DOHH2 (cell line): ENCODE data around the gene MRPL36.
"Not testable (repeated sequence)": the region's sequence is repeated elsewhere in the genome, so short reads cannot be mapped to it uniquely, and the experiment has no call there.

Experiments
- H3F3A ChIP-seq: fragments of 200-600 bp; sonication (generic), shearing (Covaris generic); 2 replicates; pipeline ENCODE4 v1.6.0; 2016; ENCODE audit warnings: antibody characterized with exemption, mild to moderate bottlenecking; ENCODE audit not compliant: control insufficient read depth, insufficient read depth
- H3K27ac ChIP-seq: fragments of 200-600 bp; sonication (generic); 2 replicates; pipeline ENCODE4 v1.5.1; 2014; ENCODE audit warnings: low read depth, mild to moderate bottlenecking, low read length, moderate library complexity
- H3K27me3 ChIP-seq: fragments of 200-600 bp; sonication (generic); 2 replicates; pipeline ENCODE4 v1.6.1; 2014; ENCODE audit warnings: mild to moderate bottlenecking, low read length, mixed read lengths; ENCODE audit not compliant: control insufficient read depth
- H3K36me3 ChIP-seq: fragments of 200-600 bp; sonication (generic); 2 replicates; pipeline ENCODE4 v1.6.1; 2014; ENCODE audit warnings: mild to moderate bottlenecking, low read length, moderate library complexity, mixed read lengths; ENCODE audit not compliant: control insufficient read depth
- H3K4me1 ChIP-seq: fragments of 200-600 bp; sonication (generic); 2 replicates; pipeline ENCODE4 v1.6.1; 2014; ENCODE audit warnings: mild to moderate bottlenecking, low read length, mixed read lengths; ENCODE audit not compliant: control insufficient read depth
- H3K4me2 ChIP-seq: fragments of 200-600 bp; sonication (generic); 2 replicates; pipeline ENCODE4 v1.6.0; 2014; ENCODE audit warnings: mild to moderate bottlenecking, low read length, moderate library complexity
- H3K4me3 ChIP-seq: fragments of 200-600 bp; sonication (generic); 2 replicates; pipeline ENCODE4 v1.5.1; 2014; ENCODE audit warnings: mild to moderate bottlenecking, low read length, mixed read lengths
- H3K79me2 ChIP-seq: fragments of 200-600 bp; sonication (generic); 2 replicates; pipeline ENCODE4 v1.6.1; 2014; ENCODE audit warnings: mild to moderate bottlenecking, low read length, mixed read lengths; ENCODE audit not compliant: control insufficient read depth
- H3K9me2 ChIP-seq: fragments of 200-600 bp; sonication (generic); replicated peaks from 2 replicates; pipeline ENCODE4 v1.6.1; 2014; ENCODE audit warnings: mild to moderate bottlenecking, low read length, mixed read lengths; ENCODE audit not compliant: control insufficient read depth
- H3K9me3 ChIP-seq: fragments of 200-600 bp; sonication (generic); 2 replicates; pipeline ENCODE4 v1.6.1; 2014; ENCODE audit warnings: antibody characterized with exemption, low read length, mixed read lengths; ENCODE audit not compliant: control insufficient read depth, insufficient read depth
- H4K20me1 ChIP-seq: fragments of 200-600 bp; sonication (generic); 2 replicates; pipeline ENCODE4 v1.6.0; 2014; ENCODE audit warnings: low read depth, mild to moderate bottlenecking, antibody characterized with exemption, low read length, moderate library complexity; ENCODE audit not compliant: control insufficient read depth, insufficient read depth
- EZH2phosphoT487 ChIP-seq: fragments of 200-600 bp; sonication (generic); IDR thresholded peaks from 2 replicates; pipeline ENCODE4 v1.6.1; 2017; ENCODE audit warnings: borderline replicate concordance, mild to moderate bottlenecking, antibody characterized with exemption, low read length, moderate library complexity, mixed read lengths
- TF ChIP-seq, protein P1 (sequence below): fragments of 200-600 bp; sonication (generic); IDR thresholded peaks from one replicate; pipeline ENCODE4 v1.5.1; 2014; ENCODE audit warnings: antibody characterized with exemption, mild to moderate bottlenecking, low read depth, low read length; ENCODE audit not compliant: poor library complexity, severe bottlenecking

Gene MRPL36

DNA sequence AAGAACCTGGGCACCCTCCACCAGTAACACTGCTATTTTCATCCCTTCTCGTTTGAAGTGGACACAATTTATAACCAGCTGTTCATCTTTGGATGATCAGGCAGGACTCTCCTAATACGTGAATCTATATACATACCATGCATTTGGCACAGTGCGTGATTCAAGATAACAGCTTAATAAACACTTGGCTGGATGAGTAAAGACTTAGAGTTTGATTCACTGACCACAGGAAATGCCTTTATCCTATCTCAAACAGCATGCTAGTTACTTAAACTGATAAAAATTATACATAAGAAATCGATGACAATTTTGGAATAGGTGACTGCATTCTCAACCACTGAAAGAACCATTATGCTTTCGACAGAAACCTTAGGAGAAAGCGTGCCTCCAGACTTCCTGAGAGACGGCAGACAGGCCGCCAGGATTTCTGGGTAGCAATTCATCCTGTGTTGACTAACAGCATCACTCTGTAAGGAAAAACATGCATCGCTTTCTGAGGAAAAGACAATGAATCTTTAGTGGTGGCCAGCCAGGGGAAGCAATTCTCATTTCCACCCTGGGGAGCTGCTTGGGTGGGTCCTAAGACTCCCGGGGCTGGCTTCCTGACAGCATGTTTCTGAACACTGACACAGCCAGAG lies 9.7 kb downstream of the MRPL36 start:
- Histone ChIP-seq H3K4me3 (no peak overlapping the region; the same call in 1 of the 2 replicates), H3K4me2 (peak overlapping the region; percentile 4; the same call in 1 of the 2 replicates), H3K79me2 (peaks cover 3% of the 10 kb centered on the region; the same call in 1 of the 2 replicates), H4K20me1 (no peaks in the 10 kb centered on the region), H3K27ac (no peak overlapping the region), H3K27me3 (no peaks in the 10 kb centered on the region), H3F3A (peaks cover 31% of the 10 kb centered on the region), H3K9me3 (no peaks in the 10 kb centered on the region), H3K9me2 (no peaks in the 10 kb centered on the region), H3K4me1 (peaks cover 71% of the 10 kb centered on the region), H3K36me3 (peaks cover 19% of the 10 kb centered on the region)
- no peak for TF ChIP-seq EZH2phosphoT487
- TF ChIP-seq, protein P1, sequence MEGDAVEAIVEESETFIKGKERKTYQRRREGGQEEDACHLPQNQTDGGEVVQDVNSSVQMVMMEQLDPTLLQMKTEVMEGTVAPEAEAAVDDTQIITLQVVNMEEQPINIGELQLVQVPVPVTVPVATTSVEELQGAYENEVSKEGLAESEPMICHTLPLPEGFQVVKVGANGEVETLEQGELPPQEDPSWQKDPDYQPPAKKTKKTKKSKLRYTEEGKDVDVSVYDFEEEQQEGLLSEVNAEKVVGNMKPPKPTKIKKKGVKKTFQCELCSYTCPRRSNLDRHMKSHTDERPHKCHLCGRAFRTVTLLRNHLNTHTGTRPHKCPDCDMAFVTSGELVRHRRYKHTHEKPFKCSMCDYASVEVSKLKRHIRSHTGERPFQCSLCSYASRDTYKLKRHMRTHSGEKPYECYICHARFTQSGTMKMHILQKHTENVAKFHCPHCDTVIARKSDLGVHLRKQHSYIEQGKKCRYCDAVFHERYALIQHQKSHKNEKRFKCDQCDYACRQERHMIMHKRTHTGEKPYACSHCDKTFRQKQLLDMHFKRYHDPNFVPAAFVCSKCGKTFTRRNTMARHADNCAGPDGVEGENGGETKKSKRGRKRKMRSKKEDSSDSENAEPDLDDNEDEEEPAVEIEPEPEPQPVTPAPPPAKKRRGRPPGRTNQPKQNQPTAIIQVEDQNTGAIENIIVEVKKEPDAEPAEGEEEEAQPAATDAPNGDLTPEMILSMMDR, result no peak

DNA sequence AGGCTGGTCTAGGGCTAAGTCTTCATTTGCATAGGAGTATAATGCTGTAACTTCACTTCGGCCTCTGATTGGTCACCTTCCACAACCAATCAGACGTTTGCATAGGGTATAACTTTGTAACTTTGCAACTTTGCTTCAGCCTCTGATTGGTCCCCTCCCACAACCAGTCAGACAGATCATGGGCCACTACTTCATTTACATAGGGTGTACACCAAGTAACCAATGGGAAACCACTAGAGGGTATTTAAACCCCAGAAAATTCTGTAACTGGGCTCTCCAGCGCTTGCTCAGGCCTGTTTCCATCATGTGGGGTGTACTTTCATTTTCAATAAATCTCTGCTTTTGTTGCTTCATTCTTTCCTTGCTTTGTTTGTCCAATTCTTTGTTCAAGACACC lies 10.2 kb downstream of the MRPL36 start:
- peaks cover 71% of the 10 kb centered on the region for H3K4me1 ChIP-seq
- peaks cover 14% of the 10 kb centered on the region for H3K36me3 ChIP-seq
- peak overlapping the region; percentile 4; the same call in 1 of the 2 replicates for H3K4me2 ChIP-seq
- H3K79me2 ChIP-seq, H4K20me1 ChIP-seq, H3K9me3 ChIP-seq, H3K27me3 ChIP-seq, H3K4me3 ChIP-seq, H3K27ac ChIP-seq, H3K9me2 ChIP-seq: not testable (repeated sequence)
- peaks cover 31% of the 10 kb centered on the region for H3F3A ChIP-seq

DNA sequence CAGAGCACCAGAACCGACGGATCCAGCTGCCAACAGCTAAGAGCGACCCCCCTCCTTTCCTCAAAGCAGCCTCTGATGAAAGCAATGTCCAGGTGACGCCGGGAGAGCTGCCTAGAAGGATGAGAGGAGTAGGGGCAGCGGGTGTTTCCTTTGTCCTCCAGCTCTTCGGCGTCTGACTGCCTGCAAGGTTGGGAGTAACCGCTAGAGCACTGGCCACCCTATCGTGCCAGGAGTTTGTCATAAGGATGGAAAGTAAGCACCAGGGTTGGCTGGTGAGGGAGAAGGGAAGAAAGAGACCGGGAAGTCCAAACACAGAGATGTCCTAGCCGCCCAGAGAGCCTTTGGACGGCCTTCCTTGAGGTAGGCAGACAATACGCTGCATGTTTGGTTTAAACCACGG lies 10.8 kb downstream of the MRPL36 start:
- Histone ChIP-seq H3F3A (peaks cover 29% of the 10 kb centered on the region), H3K36me3 (peaks cover 9% of the 10 kb centered on the region), H3K27me3 (no peaks in the 10 kb centered on the region), H3K9me3 (no peaks in the 10 kb centered on the region), H4K20me1 (no peaks in the 10 kb centered on the region), H3K4me2 (no peak overlapping the region), H3K27ac (no peak overlapping the region), H3K4me3 (no peak overlapping the region), H3K4me1 (peaks cover 71% of the 10 kb centered on the region), H3K9me2 (no peaks in the 10 kb centered on the region), H3K79me2 (no peaks in the 10 kb centered on the region)
- TF ChIP-seq, protein P1, result no peak
- no peak for TF ChIP-seq EZH2phosphoT487

DNA sequence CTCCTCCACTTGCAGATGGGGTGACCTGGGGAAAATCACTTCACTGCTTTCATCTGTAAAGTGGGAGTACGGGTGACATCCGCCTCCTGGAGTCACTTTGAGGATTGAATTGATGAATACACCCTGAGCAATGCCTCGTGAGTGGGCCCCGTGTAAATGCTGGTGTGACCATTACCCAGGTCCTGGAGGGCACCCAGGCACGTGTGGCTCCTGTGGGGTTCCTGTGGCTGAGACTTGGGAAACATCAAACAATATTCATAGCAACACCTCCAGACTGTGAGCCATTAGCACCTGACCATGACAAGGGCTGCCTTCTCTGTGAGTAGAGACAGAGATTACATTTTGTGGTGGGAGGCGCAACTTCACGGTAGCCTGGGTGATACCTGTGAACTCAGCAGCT lies 11.4 kb downstream of the MRPL36 start:
- H3K4me3 ChIP-seq, result no peak overlapping the region
- H3K27me3 ChIP-seq, result no peaks in the 10 kb centered on the region
- peaks cover 2% of the 10 kb centered on the region for H3K36me3 ChIP-seq
- no peaks in the 10 kb centered on the region for H3K79me2 ChIP-seq
- no peaks in the 10 kb centered on the region for H3K9me2 ChIP-seq
- H3K4me1 ChIP-seq, result peaks cover 71% of the 10 kb centered on the region
- TF ChIP-seq, protein P1, result no peak
- TF ChIP-seq EZH2phosphoT487, result no peak
- H3F3A ChIP-seq, result peaks cover 27% of the 10 kb centered on the region
- no peaks in the 10 kb centered on the region for H3K9me3 ChIP-seq
- no peaks in the 10 kb centered on the region for H4K20me1 ChIP-seq
- H3K27ac ChIP-seq, result no peak overlapping the region
- no peak overlapping the region for H3K4me2 ChIP-seq
